Mucosa of stomach (tissue), 1 donor: ENCODE results near the gene UBE2E2.

Source experiments
- H3K27me3 ChIP-seq: one replicate; pipeline ENCODE4 v1.7.0; 2013; ENCODE audit warnings: mild to moderate bottlenecking, low read length; ENCODE audit not compliant: control insufficient read depth, insufficient read depth
- H3K36me3 ChIP-seq: one replicate; pipeline ENCODE4 v1.7.0; 2013; ENCODE audit warnings: low read length; ENCODE audit not compliant: control insufficient read depth, insufficient read depth
- H3K4me1 ChIP-seq: one replicate; pipeline ENCODE4 v1.7.0; 2013; ENCODE audit warnings: mild to moderate bottlenecking, low read length; ENCODE audit not compliant: control insufficient read depth, insufficient read depth
- H3K4me3 ChIP-seq: one replicate; pipeline ENCODE4 v1.7.0; 2013; ENCODE audit warnings: low read length
- H3K9ac ChIP-seq: one replicate; pipeline ENCODE4 v1.7.0; 2013; ENCODE audit warnings: mild to moderate bottlenecking, low read length, moderate library complexity
- H3K9me3 ChIP-seq: one replicate; pipeline ENCODE4 v1.7.0; 2013; ENCODE audit warnings: mild to moderate bottlenecking, low read length, moderate library complexity; ENCODE audit not compliant: control insufficient read depth
- donor health status: Pancreatic carcinoma.

The UBE2E2 gene

GRCh38 chr3:23425410-23425809, 222.3 kb downstream of the UBE2E2 start:
- Histone ChIP-seq H3K36me3 (no peaks in the 10 kb centered on the region), H3K9ac (no peak overlapping the region), H3K9me3 (no peaks in the 10 kb centered on the region), H3K4me3 (no peak overlapping the region), H3K27me3 (no peaks in the 10 kb centered on the region), H3K4me1 (no peaks in the 10 kb centered on the region)

- H3K9me3 ChIP-seq = no peaks in the 10 kb centered on the region
- no peak overlapping the region for H3K9ac ChIP-seq
- no peaks in the 10 kb centered on the region for H3K36me3 ChIP-seq
- no peaks in the 10 kb centered on the region for H3K27me3 ChIP-seq
- H3K4me3 ChIP-seq = no peak overlapping the region
- no peaks in the 10 kb centered on the region for H3K4me1 ChIP-seq
These were observed 227.8 kb downstream of the UBE2E2 start for GRCh38 chr3:23430781-23431398.

- Histone ChIP-seq H3K36me3 (no peaks in the 10 kb centered on the region), H3K9me3 (no peaks in the 10 kb centered on the region), H3K9ac (no peak overlapping the region), H3K4me3 (no peak overlapping the region), H3K4me1 (no peaks in the 10 kb centered on the region), H3K27me3 (no peaks in the 10 kb centered on the region)
These were observed 228.6 kb downstream of the UBE2E2 start for GRCh38 chr3:23431764-23432163.

- no peaks in the 10 kb centered on the region for H3K4me1 ChIP-seq
- H3K9ac ChIP-seq = no peak overlapping the region
- no peaks in the 10 kb centered on the region for H3K9me3 ChIP-seq
- no peak overlapping the region for H3K4me3 ChIP-seq
- H3K36me3 ChIP-seq = no peaks in the 10 kb centered on the region
- no peaks in the 10 kb centered on the region for H3K27me3 ChIP-seq
These were observed 232.2 kb downstream of the UBE2E2 start for GRCh38 chr3:23435318-23435717.

- Histone ChIP-seq H3K36me3 (no peaks in the 10 kb centered on the region), H3K4me1 (no peaks in the 10 kb centered on the region), H3K9me3 (no peaks in the 10 kb centered on the region), H3K4me3 (no peak overlapping the region), H3K9ac (no peak overlapping the region), H3K27me3 (no peaks in the 10 kb centered on the region)
These were observed 232.8 kb downstream of the UBE2E2 start for GRCh38 chr3:23435904-23436303.

GRCh38 chr3:23437484-23438145, 234.5 kb downstream of the UBE2E2 start:
- no peaks in the 10 kb centered on the region for H3K9me3 ChIP-seq

GRCh38 chr3:23438657-23439056, 235.5 kb downstream of the UBE2E2 start:
- no peak overlapping the region for H3K4me3 ChIP-seq
- no peaks in the 10 kb centered on the region for H3K4me1 ChIP-seq
- no peak overlapping the region for H3K9ac ChIP-seq
- no peaks in the 10 kb centered on the region for H3K27me3 ChIP-seq
- no peaks in the 10 kb centered on the region for H3K36me3 ChIP-seq
- H3K9me3 ChIP-seq = no peaks in the 10 kb centered on the region

More at GRCh38 chr3:23437484-23438145, 234.5 kb downstream of the UBE2E2 start:
- no peak overlapping the region for H3K9ac ChIP-seq
- H3K4me3 ChIP-seq = no peak overlapping the region
- no peaks in the 10 kb centered on the region for H3K4me1 ChIP-seq
- H3K27me3 ChIP-seq = no peaks in the 10 kb centered on the region
- H3K36me3 ChIP-seq = no peaks in the 10 kb centered on the region

- no peak overlapping the region for H3K4me3 ChIP-seq
These were observed 236.0 kb downstream of the UBE2E2 start for GRCh38 chr3:23439080-23439479.

GRCh38 chr3:23440416-23441294, 237.5 kb downstream of the UBE2E2 start:
- no peak overlapping the region for H3K9ac ChIP-seq
- H3K36me3 ChIP-seq = no peaks in the 10 kb centered on the region
- no peaks in the 10 kb centered on the region for H3K9me3 ChIP-seq
- no peaks in the 10 kb centered on the region for H3K4me1 ChIP-seq
- no peak overlapping the region for H3K4me3 ChIP-seq
- H3K27me3 ChIP-seq = no peaks in the 10 kb centered on the region

More at GRCh38 chr3:23439080-23439479, 236.0 kb downstream of the UBE2E2 start:
- Histone ChIP-seq H3K9me3 (no peaks in the 10 kb centered on the region), H3K9ac (no peak overlapping the region), H3K36me3 (no peaks in the 10 kb centered on the region), H3K27me3 (no peaks in the 10 kb centered on the region), H3K4me1 (no peaks in the 10 kb centered on the region)

GRCh38 chr3:23442598-23443383, 239.7 kb downstream of the UBE2E2 start:
- no peaks in the 10 kb centered on the region for H3K4me1 ChIP-seq
- H3K9ac ChIP-seq = no peak overlapping the region
- no peaks in the 10 kb centered on the region for H3K36me3 ChIP-seq
- no peaks in the 10 kb centered on the region for H3K27me3 ChIP-seq
- H3K4me3 ChIP-seq = no peak overlapping the region
- no peaks in the 10 kb centered on the region for H3K9me3 ChIP-seq

- no peak overlapping the region for H3K9ac ChIP-seq
- no peaks in the 10 kb centered on the region for H3K36me3 ChIP-seq
- no peaks in the 10 kb centered on the region for H3K27me3 ChIP-seq
- H3K4me3 ChIP-seq = no peak overlapping the region
- H3K4me1 ChIP-seq = no peaks in the 10 kb centered on the region
- H3K9me3 ChIP-seq = no peaks in the 10 kb centered on the region
These were observed 241.3 kb downstream of the UBE2E2 start for GRCh38 chr3:23444386-23444785.
